Measurements from ENCODE around the gene BTNL8. TPM values are rescaled to one million over a fixed set of nuclear protein-coding genes. Genes with fewer than 3 reads are reported as not detected.

Gene BTNL8
- under 1 TPM in 4 of 8 experiments, not detected in 4; 0.17 to 0.81 (median 0.37) TPM for total RNA-seq

- in situ Hi-C loops (cut with MboI; ENCODE audit: low pct_unique_long_range_greater_than_20kb in 2 of 9, low sequenced_read_pairs in 9 of 9, unreplicated experiment in 9 of 9), result loop anchor here in 1 of 9 experiments (25.0 kb wide), 1 partner anchor 114 kb away; no protein-coding TSS in a partner anchor
- WGBS, 10 experiments, result 0 to 100% (median 83%) methylated on average over 1 to 9 of the region's 9 CpGs; no CpG with 5 or more reads in 2 of the 10 experiments
- no peak for ATAC-seq (replicated peaks in 6 of 8)
- H3K4me1 ChIP-seq (replicated peaks in 1 of 2), result no peaks in the 10 kb centered on the region
- H3K4me3 ChIP-seq, result no peak within 1 kb of the TSS
- H3K27ac ChIP-seq, result no peak within 1 kb of the TSS
Measured at GRCh38 chr5:180898621-180899246, at the start of gene BTNL8. TSS of gene BTNL8 (plus strand) at chr5:180899159. CDS start at chr5:180899311, 152 bp downstream.

- WGBS, 10 experiments, result 80 to 100% (median 89%) methylated on average over 1 to 4 of the region's 4 CpGs
- in situ Hi-C loops (cut with MboI; ENCODE audit: low pct_unique_long_range_greater_than_20kb in 2 of 9, low sequenced_read_pairs in 9 of 9, unreplicated experiment in 9 of 9), result no loop called here
- Histone ChIP-seq H3K4me3 (no peak overlapping the region), H3K27ac (no peak overlapping the region), H3K4me1 (replicated peaks in 1 of 2) (no peaks in the 10 kb centered on the region)
- ATAC-seq (replicated peaks in 6 of 8), result no peak
Measured at GRCh38 chr5:180849827-180850226, 49.1 kb upstream of the BTNL8 start.

GRCh38 chr5:180850434-180851078 lies 48.4 kb upstream of the BTNL8 start:
- H3K4me3 ChIP-seq, result no peak overlapping the region

GRCh38 chr5:180852495-180852894 lies 46.5 kb upstream of the BTNL8 start:
- in situ Hi-C loops (cut with MboI; ENCODE audit: low pct_unique_long_range_greater_than_20kb in 2 of 9, low sequenced_read_pairs in 9 of 9, unreplicated experiment in 9 of 9), result no loop called here
- no peak overlapping the region for H3K4me3 ChIP-seq
- no peak overlapping the region for H3K27ac ChIP-seq
- 62 to 100% (median 93%) methylated on average over 1 to 4 of the region's 4 CpGs; no CpG with 5 or more reads in 1 of the 10 experiments for WGBS, 10 experiments
- ATAC-seq (replicated peaks in 6 of 8), result no peak
- H3K4me1 ChIP-seq (replicated peaks in 1 of 2), result no peaks in the 10 kb centered on the region

More at GRCh38 chr5:180850434-180851078, 48.4 kb upstream of the BTNL8 start:
- no peaks in the 10 kb centered on the region for H3K4me1 ChIP-seq (replicated peaks in 1 of 2)
- WGBS, 10 experiments, result 90 to 100% (median 92%) methylated on average over 2 to 8 of the region's 10 CpGs; no CpG with 5 or more reads in 3 of the 10 experiments
- in situ Hi-C loops (cut with MboI; ENCODE audit: low pct_unique_long_range_greater_than_20kb in 2 of 9, low sequenced_read_pairs in 9 of 9, unreplicated experiment in 9 of 9), result no loop called here
- H3K27ac ChIP-seq, result no peak overlapping the region
- ATAC-seq (replicated peaks in 6 of 8), result no peak

GRCh38 chr5:180853121-180853847 lies 45.7 kb upstream of the BTNL8 start:
- Histone ChIP-seq H3K4me3 (no peak overlapping the region), H3K4me1 (replicated peaks in 1 of 2) (no peaks in the 10 kb centered on the region), H3K27ac (no peak overlapping the region)
- ATAC-seq (replicated peaks in 6 of 8), result peak in 1 of 8 experiments; percentile 79
- in situ Hi-C loops (cut with MboI; ENCODE audit: low pct_unique_long_range_greater_than_20kb in 2 of 9, low sequenced_read_pairs in 9 of 9, unreplicated experiment in 9 of 9), result no loop called here
- WGBS, 10 experiments, result 29 to 97% (median 89%) methylated on average over 10 to 13 of the region's 13 CpGs

GRCh38 chr5:180853848-180854176 lies 45.1 kb upstream of the BTNL8 start:
- in situ Hi-C loops (cut with MboI; ENCODE audit: low pct_unique_long_range_greater_than_20kb in 2 of 9, low sequenced_read_pairs in 9 of 9, unreplicated experiment in 9 of 9), result no loop called here
- WGBS, 10 experiments, result 14 to 100% (median 85%) methylated on average over 1 of the region's 1 CpG; no CpG with 5 or more reads in 2 of the 10 experiments

GRCh38 chr5:180858586-180858985 lies 40.4 kb upstream of the BTNL8 start:
- ATAC-seq (replicated peaks in 6 of 8), result no peak
- Histone ChIP-seq H3K4me3 (no peak overlapping the region), H3K27ac (no peak overlapping the region), H3K4me1 (replicated peaks in 1 of 2) (peaks cover 0 to 6% of the 10 kb centered on the region in 2 donors)
- WGBS, 10 experiments, result 93 to 100% (median 100%) methylated on average over 1 to 5 of the region's 6 CpGs; no CpG with 5 or more reads in 3 of the 10 experiments
- in situ Hi-C loops (cut with MboI; ENCODE audit: low pct_unique_long_range_greater_than_20kb in 2 of 9, low sequenced_read_pairs in 9 of 9, unreplicated experiment in 9 of 9), result no loop called here

More at GRCh38 chr5:180853848-180854176, 45.1 kb upstream of the BTNL8 start:
- Histone ChIP-seq H3K27ac (no peak overlapping the region), H3K4me1 (replicated peaks in 1 of 2) (no peaks in the 10 kb centered on the region), H3K4me3 (no peak overlapping the region)
- ATAC-seq (replicated peaks in 6 of 8), result peak in 3 of 8 experiments; percentile 32 to 90 (median 34)

GRCh38 chr5:180860273-180860886 lies 38.6 kb upstream of the BTNL8 start:
- ATAC-seq (replicated peaks in 6 of 8), result peak; percentile 9 to 47 (median 26)
- H3K4me1 ChIP-seq (replicated peaks in 1 of 2), result peaks cover 0 to 6% of the 10 kb centered on the region in 2 donors
- 0% methylated on average over 1 to 8 of the region's 18 CpGs; no CpG with 5 or more reads in 3 of the 10 experiments for WGBS, 10 experiments
- peak overlapping the region; percentile 82 to 89 for H3K27ac ChIP-seq
- in situ Hi-C loops (cut with MboI; ENCODE audit: low pct_unique_long_range_greater_than_20kb in 2 of 9, low sequenced_read_pairs in 9 of 9, unreplicated experiment in 9 of 9), result no loop called here
- H3K4me3 ChIP-seq, result peak overlapping the region; percentile 74 to 94 (median 83)

GRCh38 chr5:180860887-180861822 lies 37.8 kb upstream of the BTNL8 start, which contains the start of gene ZFP62:
TSS of gene ZFP62 (minus strand) at chr5:180861276. CDS start at chr5:180861219, 57 bp downstream.
- in situ Hi-C loops (cut with MboI; ENCODE audit: low pct_unique_long_range_greater_than_20kb in 2 of 9, low sequenced_read_pairs in 9 of 9, unreplicated experiment in 9 of 9), result no loop called here
- Histone ChIP-seq H3K4me3 (peak within 1 kb of the TSS; percentile 74 to 94 (median 83)), H3K27ac (peak within 1 kb of the TSS; percentile 82 to 89), H3K4me1 (replicated peaks in 1 of 2) (peaks cover 0 to 6% of the 10 kb centered on the region in 2 donors)
- WGBS, 10 experiments, result 0% methylated on average over 2 to 3 of the region's 84 CpGs; no CpG with 5 or more reads in 8 of the 10 experiments
- ATAC-seq (replicated peaks in 6 of 8), result peak; percentile 94 to 97 (median 96)

- Histone ChIP-seq H3K27ac (no peak overlapping the region), H3K4me1 (replicated peaks in 1 of 2) (peaks cover 0 to 6% of the 10 kb centered on the region in 2 donors), H3K4me3 (no peak overlapping the region)
- WGBS, 10 experiments, result 17 to 100% (median 57%) methylated on average over 3 to 8 of the region's 11 CpGs; no CpG with 5 or more reads in 2 of the 10 experiments
- in situ Hi-C loops (cut with MboI; ENCODE audit: low pct_unique_long_range_greater_than_20kb in 2 of 9, low sequenced_read_pairs in 9 of 9, unreplicated experiment in 9 of 9), result no loop called here
- no peak for ATAC-seq (replicated peaks in 6 of 8)
Measured at GRCh38 chr5:180862645-180863044, 36.3 kb upstream of the BTNL8 start.

- ATAC-seq (replicated peaks in 6 of 8), result no peak
- 11 to 73% (median 59%) methylated on average over 2 to 5 of the region's 5 CpGs for WGBS, 10 experiments
- Histone ChIP-seq H3K4me3 (no peak overlapping the region), H3K27ac (no peak overlapping the region), H3K4me1 (replicated peaks in 1 of 2) (no peaks in the 10 kb centered on the region)
- in situ Hi-C loops (cut with MboI; ENCODE audit: low pct_unique_long_range_greater_than_20kb in 2 of 9, low sequenced_read_pairs in 9 of 9, unreplicated experiment in 9 of 9), result no loop called here
Measured at GRCh38 chr5:180865981-180866695, 32.8 kb upstream of the BTNL8 start.
